Measurements from ENCODE around the gene OXCT2. TPM values are rescaled to one million over a fixed set of nuclear protein-coding genes. Genes with fewer than 3 reads are reported as not detected.
"Not testable (repeated sequence)": the region's sequence is repeated elsewhere in the genome, so short reads cannot be mapped to it uniquely, and the experiment has no call there.

Gene OXCT2
- total and polyA plus RNA-seq, 8 donors, result 0.55 to 2.3 (median 0.97) TPM

GRCh38 chr1:39791838-39792237 lies 20.7 kb upstream of the OXCT2 start:
- TF ChIP-seq, protein P1, sequence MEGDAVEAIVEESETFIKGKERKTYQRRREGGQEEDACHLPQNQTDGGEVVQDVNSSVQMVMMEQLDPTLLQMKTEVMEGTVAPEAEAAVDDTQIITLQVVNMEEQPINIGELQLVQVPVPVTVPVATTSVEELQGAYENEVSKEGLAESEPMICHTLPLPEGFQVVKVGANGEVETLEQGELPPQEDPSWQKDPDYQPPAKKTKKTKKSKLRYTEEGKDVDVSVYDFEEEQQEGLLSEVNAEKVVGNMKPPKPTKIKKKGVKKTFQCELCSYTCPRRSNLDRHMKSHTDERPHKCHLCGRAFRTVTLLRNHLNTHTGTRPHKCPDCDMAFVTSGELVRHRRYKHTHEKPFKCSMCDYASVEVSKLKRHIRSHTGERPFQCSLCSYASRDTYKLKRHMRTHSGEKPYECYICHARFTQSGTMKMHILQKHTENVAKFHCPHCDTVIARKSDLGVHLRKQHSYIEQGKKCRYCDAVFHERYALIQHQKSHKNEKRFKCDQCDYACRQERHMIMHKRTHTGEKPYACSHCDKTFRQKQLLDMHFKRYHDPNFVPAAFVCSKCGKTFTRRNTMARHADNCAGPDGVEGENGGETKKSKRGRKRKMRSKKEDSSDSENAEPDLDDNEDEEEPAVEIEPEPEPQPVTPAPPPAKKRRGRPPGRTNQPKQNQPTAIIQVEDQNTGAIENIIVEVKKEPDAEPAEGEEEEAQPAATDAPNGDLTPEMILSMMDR (IDR thresholded peaks at IDR 0.05), result no peak
- no peaks in the 10 kb centered on the region for H3K36me3 ChIP-seq
- intact Hi-C loops (cut with DNase I), result no loop called here
- ATAC-seq, result no peak
- peaks cover 0 to 9% (median 0%) of the 10 kb centered on the region in 3 donors for H3K4me1 ChIP-seq
- no peaks in the 10 kb centered on the region for H3K9me3 ChIP-seq
- no peak overlapping the region for H3K27ac ChIP-seq
- 91 to 97% methylated on average over 2 of the region's 2 CpGs for WGBS, 2 donors
- no peaks in the 10 kb centered on the region for H3K27me3 ChIP-seq
- FAIRE-seq, result no peak
- H3K4me3 ChIP-seq, result no peak overlapping the region
- DNase-seq, result no peak

- peaks cover 0 to 9% (median 0%) of the 10 kb centered on the region in 3 donors for H3K4me1 ChIP-seq
- H3K9me3 ChIP-seq, result no peaks in the 10 kb centered on the region
- TF ChIP-seq, protein P1 (IDR thresholded peaks at IDR 0.05), result no peak
- no peaks in the 10 kb centered on the region for H3K27me3 ChIP-seq
- no peak for ATAC-seq
- H3K36me3 ChIP-seq, result no peaks in the 10 kb centered on the region
- peak overlapping the region; percentile 33 to 77 (median 57) for H3K4me3 ChIP-seq
- peak overlapping the region; percentile 61 to 73 (median 67) for H3K27ac ChIP-seq
- DNase-seq, result no peak
- WGBS, 2 donors, result 42 to 60% methylated on average over 14 to 15 of the region's 15 CpGs
- intact Hi-C loops (cut with DNase I), result no loop called here
- FAIRE-seq, result no peak
Observed at GRCh38 chr1:39789571-39790110, 18.5 kb upstream of the OXCT2 start.

DNA sequence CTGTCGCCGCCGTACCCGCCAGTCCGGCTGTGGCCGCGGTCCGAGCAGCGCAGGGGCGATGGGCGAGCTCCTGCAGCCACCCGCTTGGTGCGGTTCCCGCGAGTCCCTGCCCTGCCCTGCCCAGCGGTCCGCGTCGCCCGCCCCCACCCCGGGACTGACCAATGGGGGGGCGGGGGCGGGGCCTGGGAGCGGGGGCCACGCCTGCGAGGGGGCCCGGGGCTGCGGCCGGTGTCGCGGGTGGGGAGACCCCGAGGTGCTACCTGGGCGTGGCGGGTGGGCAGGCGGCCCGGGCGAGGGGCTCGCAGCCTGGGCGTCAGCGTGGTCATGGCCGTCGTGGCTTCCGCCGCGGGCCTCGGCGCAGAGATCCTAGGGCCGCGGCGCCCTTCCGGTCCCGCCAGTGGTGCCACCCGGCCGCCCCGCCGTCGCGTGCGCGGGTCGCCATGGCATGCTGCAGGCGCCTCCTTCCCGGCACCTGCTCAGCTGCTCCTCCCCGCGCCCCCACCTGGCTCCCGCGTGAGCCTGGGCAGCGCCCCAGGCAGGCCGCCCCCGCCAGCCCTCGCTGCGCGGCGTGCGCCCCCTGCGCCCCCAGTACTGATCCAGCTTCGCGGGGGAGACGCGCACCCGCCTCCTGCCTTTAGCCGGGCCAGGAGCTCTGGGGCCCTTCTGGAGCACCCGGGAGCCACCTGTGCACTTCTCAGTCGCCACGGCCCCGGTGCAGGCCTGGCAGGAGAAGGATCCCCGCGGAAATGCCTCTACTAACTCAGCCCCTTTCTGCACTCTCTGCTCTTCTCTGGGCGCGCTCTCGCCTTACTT lies 17.8 kb upstream of the OXCT2 start, which contains the start of gene BMP8B:
TSS of gene BMP8B (minus strand) at position 108 of the 813 bp plus-strand sequence. CDS start 380 bp downstream, outside the sequence.
- Histone ChIP-seq H3K4me1 (peaks cover 0 to 9% (median 0%) of the 10 kb centered on the region in 3 donors), H3K9me3 (no peaks in the 10 kb centered on the region), H3K36me3 (no peaks in the 10 kb centered on the region), H3K4me3 (peak within 1 kb of the TSS; percentile 33 to 77 (median 57)), H3K27ac (peak within 1 kb of the TSS; percentile 61 to 73 (median 67)), H3K27me3 (no peaks in the 10 kb centered on the region)
- intact Hi-C loops (cut with DNase I), result no loop called here
- ATAC-seq (peak; percentile 90 to 91 (median 90)), DNase-seq (peak; percentile 75 to 92 (median 86)), FAIRE-seq (no peak)
- TF ChIP-seq, protein P1 (IDR thresholded peaks at IDR 0.05), result no peak
- 0 to 2% methylated on average over 33 to 91 of the region's 91 CpGs for WGBS, 2 donors

DNA sequence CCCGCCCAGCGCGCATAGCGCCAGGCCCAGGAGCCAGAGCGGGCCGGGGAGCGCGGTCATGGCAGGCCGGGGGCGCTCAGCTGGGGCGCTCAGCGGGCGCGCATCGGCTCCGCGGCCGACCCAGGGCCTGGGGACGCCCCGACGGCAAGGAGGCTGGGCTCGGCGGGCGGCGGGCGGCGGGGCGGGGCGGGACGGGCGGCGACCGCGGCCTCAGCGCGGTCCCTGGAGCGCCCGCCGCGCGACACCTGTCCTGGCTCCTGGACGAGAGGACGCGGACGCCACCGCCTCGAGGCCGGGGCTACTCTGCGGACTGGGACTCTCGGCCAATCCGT lies 17.2 kb upstream of the OXCT2 start:
- H3K36me3 ChIP-seq, result no peaks in the 10 kb centered on the region
- peak overlapping the region in 2 of 4 donors; percentile 61 to 70 for H3K27ac ChIP-seq

GRCh38 chr1:39787964-39788363 lies 16.8 kb upstream of the OXCT2 start:
- H3K36me3 ChIP-seq; intact Hi-C loops (cut with DNase I); H3K9me3 ChIP-seq; FAIRE-seq; H3K27me3 ChIP-seq; H3K27ac ChIP-seq; H3K4me1 ChIP-seq: not testable (repeated sequence)
- ATAC-seq (peak in 1 of 4 donors; percentile 4), DNase-seq (peak in 3 of 6 donors; percentile 49 to 77 (median 61))
- peak overlapping the region in 2 of 4 donors; percentile 53 to 77 for H3K4me3 ChIP-seq
- WGBS, 2 donors, result 5 to 13% methylated on average over 10 to 53 of the region's 55 CpGs

More for the DNA sequence above, 17.2 kb upstream of the OXCT2 start:
- H3K4me3 ChIP-seq, result peak overlapping the region; percentile 33 to 77 (median 57)
- H3K27me3 ChIP-seq, result no peaks in the 10 kb centered on the region
- 0 to 2% methylated on average over 10 to 51 of the region's 51 CpGs for WGBS, 2 donors
- intact Hi-C loops (cut with DNase I), result no loop called here
- FAIRE-seq (no peak), DNase-seq (no peak), ATAC-seq (peak; percentile 19 to 40 (median 35))
- TF ChIP-seq, protein P1 (IDR thresholded peaks at IDR 0.05), result no peak
- H3K4me1 ChIP-seq, result peaks cover 0 to 9% (median 0%) of the 10 kb centered on the region in 3 donors
- H3K9me3 ChIP-seq, result no peaks in the 10 kb centered on the region

All from pancreas (tissue), 10 donors.